Fibroblast of the aortic adventitia (primary cell): ENCODE data around the gene WDR86. TPM values are rescaled to one million over a fixed set of nuclear protein-coding genes. Genes with fewer than 3 reads are reported as not detected.

Experiments used
- DNase-seq: peaks from one replicate; pipeline ENCODE4 v3.0.0-alpha.2; 2010; ENCODE audit warnings: low read depth
- H3K4me3 ChIP-seq: 2 replicates; pipeline ENCODE4 v1.5.1; 2011; ENCODE audit warnings: low read depth, mild to moderate bottlenecking, control low read depth, low read length, moderate library complexity
- CTCF ChIP-seq: IDR thresholded peaks from 2 replicates; pipeline ENCODE4 v1.5.1; 2011; ENCODE audit warnings: mild to moderate bottlenecking, low read length, control low read depth, inconsistent platforms; ENCODE audit not compliant: insufficient read depth
- total RNA-seq: library from RNA; depleted of rRNA; stranded (reverse); fragments of >200 nt; gene quantifications from 2 replicates; pipeline ENCODE4 v1.2.3, GENCODE V29; 2012; ENCODE audit warnings: low replicate concordance

Gene WDR86
- total RNA-seq, 1 donor = 0.45 TPM

DNA sequence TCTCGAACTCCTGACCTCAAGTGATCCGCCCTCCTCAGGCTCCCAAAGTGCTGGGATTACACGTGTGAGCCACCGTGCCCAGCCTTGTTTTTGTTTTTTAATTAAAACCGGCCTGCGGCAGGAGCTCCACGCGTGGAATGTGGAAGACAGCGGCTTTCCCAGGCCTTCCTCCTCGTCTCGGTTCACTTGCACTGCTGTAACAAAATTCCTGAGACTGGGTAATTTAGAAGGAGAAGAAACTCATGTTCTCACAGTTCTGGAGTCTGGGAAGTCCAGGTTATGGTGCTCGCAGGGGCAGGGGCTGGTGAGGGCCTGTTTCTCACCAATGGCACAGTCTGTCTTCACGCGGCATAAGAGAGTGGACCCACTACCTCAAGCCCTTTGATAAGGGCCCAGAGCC lies 44.5 kb upstream of the WDR86 start:
- H3K4me3 ChIP-seq = no peak overlapping the region
- DNase-seq = no peak
- no peak for TF ChIP-seq CTCF

- no peak for TF ChIP-seq CTCF
- DNase-seq = no peak
- H3K4me3 ChIP-seq = no peak overlapping the region
Measured at GRCh38 chr7:151453326-151453791, 43.5 kb upstream of the WDR86 start.

- no peak for DNase-seq
- TF ChIP-seq CTCF = no peak
- no peak overlapping the region for H3K4me3 ChIP-seq
Measured at GRCh38 chr7:151452680-151453325, 43.0 kb upstream of the WDR86 start.

GRCh38 chr7:151451626-151452571 lies 42.1 kb upstream of the WDR86 start:
- TF ChIP-seq CTCF = no peak
- no peak for DNase-seq
- H3K4me3 ChIP-seq = no peak overlapping the region

GRCh38 chr7:151451156-151451555 lies 41.3 kb upstream of the WDR86 start:
- no peak for TF ChIP-seq CTCF
- H3K4me3 ChIP-seq = no peak overlapping the region
- DNase-seq = no peak

DNA sequence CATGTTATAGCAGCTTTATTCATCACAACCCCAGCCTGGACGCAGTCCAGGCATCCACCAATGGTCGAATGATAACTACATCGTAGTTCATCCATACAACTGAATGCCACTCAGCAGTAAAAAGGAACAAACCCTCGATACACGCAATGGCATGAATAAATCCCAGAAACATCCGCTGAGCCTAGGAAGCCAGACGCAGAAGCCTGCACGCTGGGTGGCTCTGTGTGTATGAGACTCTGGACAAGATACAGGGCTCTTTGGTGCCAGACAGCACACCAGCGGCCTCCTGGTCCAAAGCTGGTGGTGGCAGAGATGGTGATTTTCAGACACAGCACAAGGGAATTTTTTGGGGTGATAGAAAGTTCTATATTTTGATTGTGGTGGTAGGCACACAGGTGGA lies 40.2 kb upstream of the WDR86 start:
- no peak for TF ChIP-seq CTCF
- no peak for DNase-seq
- H3K4me3 ChIP-seq = no peak overlapping the region
